Osteocyte (in vitro differentiated cells): ENCODE results near the gene ANKEF1. TPM values are rescaled to one million over a fixed set of nuclear protein-coding genes. Genes with fewer than 3 reads are reported as not detected.

Experiments used
- DNase-seq: peaks from one replicate; pipeline ENCODE4 v3.0.0; 2021; ENCODE audit warnings: mixed read lengths; ENCODE audit not compliant: unreplicated experiment; ENCODE audit errors: extremely low spot score
- H3K27ac Mint-ChIP-seq: one replicate; pipeline ENCODE4 v1.8.0; 2021; ENCODE audit warnings: mild to moderate bottlenecking, mixed read lengths; ENCODE audit not compliant: unreplicated experiment
- H3K27me3 Mint-ChIP-seq: one replicate; pipeline ENCODE4 v1.8.0; 2021; ENCODE audit warnings: mixed read lengths; ENCODE audit not compliant: unreplicated experiment
- H3K36me3 Mint-ChIP-seq: one replicate; pipeline ENCODE4 v1.8.0; 2021; ENCODE audit warnings: mixed read lengths; ENCODE audit not compliant: unreplicated experiment
- H3K4me1 Mint-ChIP-seq: one replicate; pipeline ENCODE4 v1.8.0; 2021; ENCODE audit warnings: mixed read lengths; ENCODE audit not compliant: unreplicated experiment
- H3K4me3 Mint-ChIP-seq: one replicate; pipeline ENCODE4 v1.8.0; 2021; ENCODE audit warnings: mild to moderate bottlenecking, moderate library complexity, mixed read lengths; ENCODE audit not compliant: unreplicated experiment
- H3K9me3 Mint-ChIP-seq: one replicate; pipeline ENCODE4 v1.8.0; 2021; ENCODE audit warnings: mixed read lengths; ENCODE audit not compliant: unreplicated experiment
- total RNA-seq: library from RNA; stranded (reverse); gene quantifications from 2 replicates; pipeline ENCODE4 v1.2.1, GENCODE V29; 2021
- TF ChIP-seq, protein P1 (sequence below): fragments of 200-600 bp; sonication (generic); IDR thresholded peaks from 2 replicates; pipeline ENCODE4 v1.5.0; 2021; ENCODE audit warnings: antibody characterized with exemption, mild to moderate bottlenecking, moderate library complexity

ANKEF1 gene
- total RNA-seq, 1 donor from 2014 or later, result 0.30 TPM

DNA sequence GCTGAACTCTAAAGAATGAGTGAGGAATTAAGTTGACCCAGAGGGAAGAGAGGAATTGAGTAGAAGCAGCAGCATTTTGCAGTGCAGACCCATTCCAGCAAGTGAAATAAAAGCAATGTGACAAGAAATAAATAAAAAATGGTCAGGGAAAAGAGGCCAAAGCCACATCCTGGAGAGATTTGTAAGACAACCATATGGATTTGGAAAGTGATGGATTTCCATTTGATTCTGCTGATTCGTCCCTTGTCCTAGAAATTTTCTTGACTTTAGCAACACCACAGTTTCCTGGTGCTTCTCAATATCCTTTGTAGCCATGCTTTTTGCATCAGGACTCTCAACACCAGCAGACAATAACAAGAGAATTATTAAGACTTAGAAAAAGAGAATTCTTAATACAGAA is 29.8 kb downstream of the ANKEF1 start:
- no peak for DNase-seq

DNA sequence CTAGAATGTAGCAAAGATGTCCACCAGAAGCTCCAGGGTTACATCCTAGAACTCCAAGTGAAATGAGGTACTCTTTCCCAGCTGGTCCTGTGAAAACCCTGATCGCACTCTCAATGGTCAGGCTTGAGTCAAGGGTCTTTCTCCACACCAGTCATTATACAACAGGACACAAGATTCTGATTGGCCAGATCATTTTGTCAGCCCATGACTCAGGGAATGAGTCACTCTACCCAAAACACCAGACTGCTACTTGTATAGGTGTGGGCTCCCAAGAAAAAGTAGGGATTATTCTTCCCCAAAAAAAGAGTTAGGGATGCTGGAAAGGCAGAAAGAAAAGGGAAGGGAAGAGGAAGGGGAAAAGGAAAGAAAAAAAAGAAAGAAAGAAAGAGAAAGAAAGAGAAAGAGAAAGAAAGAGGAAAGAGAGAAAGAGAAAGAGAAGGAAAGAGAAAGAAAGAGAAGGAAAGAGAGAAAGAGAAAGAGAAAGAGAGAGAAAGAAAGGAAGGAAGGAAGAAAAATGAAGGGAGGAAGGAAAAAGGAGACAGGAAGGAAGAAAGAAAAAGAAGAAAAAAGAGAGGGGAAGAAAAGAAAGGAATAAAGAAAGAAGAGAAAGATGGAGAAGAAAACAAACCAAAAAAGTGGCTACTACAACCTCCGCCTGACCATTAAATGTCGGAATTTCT is 30.5 kb downstream of the ANKEF1 start:
- Mint-ChIP-seq H3K36me3 (no peaks in the 10 kb centered on the region), H3K27ac (no peak overlapping the region), H3K27me3 (peaks cover 5% of the 10 kb centered on the region), H3K9me3 (peaks cover 3% of the 10 kb centered on the region), H3K4me3 (no peak overlapping the region), H3K4me1 (peaks cover 9% of the 10 kb centered on the region)
- TF ChIP-seq, protein P1, sequence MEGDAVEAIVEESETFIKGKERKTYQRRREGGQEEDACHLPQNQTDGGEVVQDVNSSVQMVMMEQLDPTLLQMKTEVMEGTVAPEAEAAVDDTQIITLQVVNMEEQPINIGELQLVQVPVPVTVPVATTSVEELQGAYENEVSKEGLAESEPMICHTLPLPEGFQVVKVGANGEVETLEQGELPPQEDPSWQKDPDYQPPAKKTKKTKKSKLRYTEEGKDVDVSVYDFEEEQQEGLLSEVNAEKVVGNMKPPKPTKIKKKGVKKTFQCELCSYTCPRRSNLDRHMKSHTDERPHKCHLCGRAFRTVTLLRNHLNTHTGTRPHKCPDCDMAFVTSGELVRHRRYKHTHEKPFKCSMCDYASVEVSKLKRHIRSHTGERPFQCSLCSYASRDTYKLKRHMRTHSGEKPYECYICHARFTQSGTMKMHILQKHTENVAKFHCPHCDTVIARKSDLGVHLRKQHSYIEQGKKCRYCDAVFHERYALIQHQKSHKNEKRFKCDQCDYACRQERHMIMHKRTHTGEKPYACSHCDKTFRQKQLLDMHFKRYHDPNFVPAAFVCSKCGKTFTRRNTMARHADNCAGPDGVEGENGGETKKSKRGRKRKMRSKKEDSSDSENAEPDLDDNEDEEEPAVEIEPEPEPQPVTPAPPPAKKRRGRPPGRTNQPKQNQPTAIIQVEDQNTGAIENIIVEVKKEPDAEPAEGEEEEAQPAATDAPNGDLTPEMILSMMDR, result no peak
- DNase-seq, result no peak

More for the DNA sequence above, 29.8 kb downstream of the ANKEF1 start:
- Mint-ChIP-seq H3K27ac (no peak overlapping the region), H3K4me3 (no peak overlapping the region), H3K4me1 (peaks cover 14% of the 10 kb centered on the region), H3K9me3 (peaks cover 3% of the 10 kb centered on the region), H3K36me3 (no peaks in the 10 kb centered on the region), H3K27me3 (peaks cover 5% of the 10 kb centered on the region)
- TF ChIP-seq, protein P1, result no peak

DNA sequence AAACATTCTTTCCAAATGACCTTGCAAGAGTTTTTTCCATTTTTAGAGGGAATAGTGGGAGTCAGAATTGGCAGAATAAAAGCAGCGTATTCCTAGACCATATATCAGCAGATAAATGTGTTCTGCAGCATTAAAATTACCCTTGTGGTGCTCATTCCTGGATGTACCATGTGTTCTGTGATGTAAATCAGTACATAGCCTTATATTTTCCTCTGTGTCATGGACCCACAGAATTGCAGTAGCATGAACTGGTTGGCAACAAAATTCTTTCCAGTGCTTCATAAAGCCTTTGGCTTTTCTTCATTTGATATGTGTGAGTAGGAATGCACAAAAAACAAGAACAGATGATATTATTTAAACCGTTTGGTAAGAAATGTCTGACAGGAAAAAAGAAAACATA is 32.5 kb downstream of the ANKEF1 start:
- Mint-ChIP-seq H3K4me1 (peaks cover 6% of the 10 kb centered on the region), H3K9me3 (peaks cover 3% of the 10 kb centered on the region), H3K27ac (no peak overlapping the region), H3K27me3 (peaks cover 5% of the 10 kb centered on the region), H3K36me3 (no peaks in the 10 kb centered on the region), H3K4me3 (no peak overlapping the region)
- DNase-seq, result no peak
- TF ChIP-seq, protein P1, result no peak

DNA sequence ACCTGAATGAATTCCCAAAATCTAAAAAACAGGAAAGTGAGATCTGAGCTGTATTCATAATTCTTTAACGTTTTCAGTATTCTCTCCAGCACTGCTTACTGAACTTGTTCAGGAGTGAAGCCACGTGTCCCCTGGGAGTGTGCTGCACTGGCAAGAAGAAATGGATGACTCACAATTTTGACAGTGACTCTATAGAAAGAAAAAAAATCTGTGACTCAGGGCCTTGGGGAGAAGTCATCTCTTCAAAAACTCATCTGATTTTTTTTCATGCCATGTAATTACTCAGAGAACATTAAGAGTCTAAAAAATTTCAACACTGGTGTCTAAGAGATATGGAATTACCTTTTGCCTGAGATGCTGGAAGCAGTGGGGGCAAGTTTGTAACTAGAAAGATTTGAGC is 39.7 kb downstream of the ANKEF1 start:
- TF ChIP-seq, protein P1, result no peak
- Mint-ChIP-seq H3K27me3 (no peaks in the 10 kb centered on the region), H3K4me1 (peaks cover 11% of the 10 kb centered on the region), H3K4me3 (no peak overlapping the region), H3K9me3 (no peaks in the 10 kb centered on the region), H3K36me3 (no peaks in the 10 kb centered on the region), H3K27ac (no peak overlapping the region)
- no peak for DNase-seq

DNA sequence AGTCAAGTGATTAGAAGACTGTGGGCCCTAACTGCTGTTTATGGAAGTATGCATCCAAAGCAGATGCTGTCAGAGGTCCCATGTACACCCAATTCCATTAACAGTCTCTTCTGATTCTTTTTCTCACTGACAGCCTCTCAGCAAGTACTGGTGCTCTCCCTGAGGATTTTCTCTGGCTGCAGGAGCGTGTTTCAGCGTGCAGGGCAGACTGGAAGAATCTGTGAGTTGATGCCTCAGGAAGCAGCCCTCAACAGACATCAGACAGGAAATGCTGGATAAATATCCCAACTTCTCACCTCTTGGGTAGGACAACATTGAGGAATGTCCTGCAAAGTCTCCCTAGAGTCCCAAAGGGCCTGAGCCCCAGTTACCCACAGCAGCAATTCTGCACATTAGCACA is 40.8 kb downstream of the ANKEF1 start:
- TF ChIP-seq, protein P1, result no peak
- Mint-ChIP-seq H3K4me1 (peaks cover 11% of the 10 kb centered on the region), H3K36me3 (no peaks in the 10 kb centered on the region), H3K9me3 (no peaks in the 10 kb centered on the region), H3K27ac (no peak overlapping the region), H3K27me3 (no peaks in the 10 kb centered on the region), H3K4me3 (no peak overlapping the region)
- no peak for DNase-seq
